HEK293 (cell line): Measurements from ENCODE around the gene WNK4.
A peak's percentile ranks its signal among the peaks of the same experiment; 100 is the strongest.

Source experiments
- KLF1 ChIP-seq: fragments of 450-650 bp; formaldehyde crosslinking; IDR thresholded peaks from 2 replicates; pipeline ENCODE4 v1.5.1; 2016; ENCODE audit warnings: missing biosample characterization, missing genetic modification characterization
- KLF17 ChIP-seq: fragments of 450-650 bp; formaldehyde crosslinking; IDR thresholded peaks from 2 replicates; pipeline ENCODE4 v1.5.1; 2016; ENCODE audit warnings: missing biosample characterization, missing genetic modification characterization
- KLF8 ChIP-seq: fragments of 450-650 bp; formaldehyde crosslinking; IDR thresholded peaks from 2 replicates; pipeline ENCODE4 v1.5.1; 2016; ENCODE audit warnings: missing biosample characterization, missing genetic modification characterization
- PRDM1 ChIP-seq: fragments of 450-650 bp; formaldehyde crosslinking; IDR thresholded peaks from 2 replicates; pipeline ENCODE4; 2016; ENCODE audit warnings: missing biosample characterization, missing genetic modification characterization
- PRDM10 ChIP-seq: fragments of 450-650 bp; formaldehyde crosslinking; IDR thresholded peaks from 2 replicates; pipeline ENCODE4 v1.5.1; 2016; ENCODE audit warnings: missing biosample characterization, missing genetic modification characterization
- SP7 ChIP-seq: fragments of 450-650 bp; formaldehyde crosslinking; IDR thresholded peaks from 2 replicates; pipeline ENCODE4 v1.5.1; 2016; ENCODE audit warnings: missing biosample characterization, missing genetic modification characterization
- TRIM28 ChIP-seq: IDR thresholded peaks from 2 replicates; pipeline ENCODE4 v1.6.1; 2011; ENCODE audit warnings: low read length, control low read depth, borderline replicate concordance
- WT1 ChIP-seq: fragments of 450-650 bp; formaldehyde crosslinking; IDR thresholded peaks from 2 replicates; pipeline ENCODE4 v1.5.1; 2016; ENCODE audit warnings: missing biosample characterization, missing genetic modification characterization
- YY1 ChIP-seq: fragments of 450-650 bp; formaldehyde crosslinking; IDR thresholded peaks from 2 replicates; pipeline ENCODE4 v1.5.1; 2018; ENCODE audit warnings: missing biosample characterization, missing genetic modification characterization
- ZBTB26 ChIP-seq: fragments of 450-650 bp; formaldehyde crosslinking; optimal IDR thresholded peaks from 2 replicates; pipeline ENCODE3; 2016; ENCODE audit warnings: missing biosample characterization, mild to moderate bottlenecking, missing genetic modification characterization
- ZBTB48 ChIP-seq: fragments of 450-650 bp; formaldehyde crosslinking; IDR thresholded peaks from 2 replicates; pipeline ENCODE4 v1.5.1; 2016; ENCODE audit warnings: missing biosample characterization, missing genetic modification characterization
- ZNF112 ChIP-seq: fragments of 450-650 bp; formaldehyde crosslinking; IDR thresholded peaks from 2 replicates; pipeline ENCODE4 v1.5.0; 2017; ENCODE audit warnings: missing biosample characterization, missing genetic modification characterization
- ZNF114 ChIP-seq: fragments of 450-650 bp; formaldehyde crosslinking; IDR thresholded peaks from 2 replicates; pipeline ENCODE4 v1.5.0; 2017; ENCODE audit warnings: missing biosample characterization, missing genetic modification characterization
- ZNF121 ChIP-seq: fragments of 450-650 bp; formaldehyde crosslinking; IDR thresholded peaks from 2 replicates; pipeline ENCODE4 v1.5.1; 2016; ENCODE audit warnings: missing biosample characterization, missing genetic modification characterization
- ZNF16 ChIP-seq: fragments of 450-650 bp; formaldehyde crosslinking; IDR thresholded peaks from 2 replicates; pipeline ENCODE4 v1.5.1; 2016; ENCODE audit warnings: low read depth, missing biosample characterization, missing genetic modification characterization
- ZNF175 ChIP-seq: fragments of 450-650 bp; formaldehyde crosslinking; IDR thresholded peaks from 2 replicates; pipeline ENCODE4 v1.5.1; 2016; ENCODE audit warnings: missing biosample characterization, missing genetic modification characterization
- ZNF184 ChIP-seq: fragments of 450-650 bp; IDR thresholded peaks from 2 replicates; pipeline ENCODE4 v1.5.1; 2018; ENCODE audit warnings: missing biosample characterization, mild to moderate bottlenecking, missing genetic modification characterization
- ZNF221 ChIP-seq: fragments of 450-650 bp; formaldehyde crosslinking; IDR thresholded peaks from 2 replicates; pipeline ENCODE4 v1.5.1; 2017; ENCODE audit warnings: missing biosample characterization, missing genetic modification characterization, borderline replicate concordance
- ZNF24 ChIP-seq: fragments of 450-650 bp; formaldehyde crosslinking; IDR thresholded peaks from 2 replicates; pipeline ENCODE4 v1.5.1; 2016; ENCODE audit warnings: missing biosample characterization, missing genetic modification characterization
- ZNF324 ChIP-seq: fragments of 450-650 bp; formaldehyde crosslinking; IDR thresholded peaks from 2 replicates; pipeline ENCODE4 v1.5.1; 2016; ENCODE audit warnings: missing biosample characterization, missing genetic modification characterization
- ZNF335 ChIP-seq: fragments of 450-650 bp; formaldehyde crosslinking; conservative IDR thresholded peaks from 2 replicates; pipeline ENCODE4 v1.5.1; 2016; ENCODE audit warnings: missing biosample characterization, missing genetic modification characterization
- ZNF341 ChIP-seq: fragments of 450-650 bp; formaldehyde crosslinking; IDR thresholded peaks from 2 replicates; pipeline ENCODE4; 2016; ENCODE audit warnings: low read depth, missing biosample characterization, missing genetic modification characterization
- ZNF366 ChIP-seq: fragments of 450-650 bp; formaldehyde crosslinking; conservative IDR thresholded peaks from 2 replicates; pipeline ENCODE4 v1.5.1; 2016; ENCODE audit warnings: missing biosample characterization, missing genetic modification characterization
- ZNF391 ChIP-seq: fragments of 450-650 bp; formaldehyde crosslinking; IDR thresholded peaks from 2 replicates; pipeline ENCODE4 v1.5.1; 2016; ENCODE audit warnings: low read depth, missing biosample characterization, missing genetic modification characterization, borderline replicate concordance
- ZNF394 ChIP-seq: fragments of 450-650 bp; formaldehyde crosslinking; IDR thresholded peaks from 2 replicates; pipeline ENCODE4 v1.5.1; 2016; ENCODE audit warnings: missing biosample characterization, missing genetic modification characterization, mild to moderate bottlenecking, moderate library complexity, borderline replicate concordance
- ZNF530 ChIP-seq: fragments of 450-650 bp; formaldehyde crosslinking; IDR thresholded peaks from 2 replicates; pipeline ENCODE4 v1.5.1; 2016; ENCODE audit warnings: low read depth, missing biosample characterization, missing genetic modification characterization
- ZNF585B ChIP-seq: fragments of 450-650 bp; formaldehyde crosslinking; IDR thresholded peaks from 2 replicates; pipeline ENCODE4 v1.5.1; 2016; ENCODE audit warnings: missing biosample characterization, missing genetic modification characterization
- ZNF623 ChIP-seq: fragments of 450-650 bp; formaldehyde crosslinking; IDR thresholded peaks from 2 replicates; pipeline ENCODE4 v1.5.1; 2016; ENCODE audit warnings: missing biosample characterization, missing genetic modification characterization
- ZNF777 ChIP-seq: fragments of 450-650 bp; formaldehyde crosslinking; IDR thresholded peaks from 2 replicates; pipeline ENCODE4 v1.5.1; 2017; ENCODE audit warnings: missing biosample characterization, missing genetic modification characterization, borderline replicate concordance
- ZSCAN18 ChIP-seq: fragments of 450-650 bp; formaldehyde crosslinking; IDR thresholded peaks from 2 replicates; pipeline ENCODE4 v1.5.1; 2016; ENCODE audit warnings: missing biosample characterization, missing genetic modification characterization
- ZSCAN30 ChIP-seq: fragments of 450-650 bp; IDR thresholded peaks from 2 replicates; pipeline ENCODE4 v1.5.1; 2018; ENCODE audit warnings: missing biosample characterization, mild to moderate bottlenecking, missing genetic modification characterization, moderate library complexity
- ZSCAN5A ChIP-seq: fragments of 450-650 bp; formaldehyde crosslinking; IDR thresholded peaks from 2 replicates; pipeline ENCODE4 v1.5.1; 2016; ENCODE audit warnings: missing biosample characterization, missing genetic modification characterization

WNK4 gene

GRCh38 chr17:42773290-42774035 lies 6.9 kb upstream of the WNK4 start, which contains the start of gene VPS25 (continued):
- TF ChIP-seq ZBTB26 (peak; percentile 26), PRDM10 (0 out of 2 replicates have a peak, but pooled peaks have one; percentile 33), ZNF114 (tag by site-specific recombination) (no peak), ZSCAN30 (peak; percentile 96), TRIM28 (peak; percentile 68; the same call in 1 of the 2 replicates), KLF8 (tag by site-specific recombination) (peak; percentile 77), ZNF16 (tag by site-specific recombination) (no peak), SP7 (tag by site-specific recombination) (peak; percentile 86), ZNF623 (tag by site-specific recombination) (0 out of 2 replicates have a peak, but pooled peaks have one; percentile 30), ZBTB48 (tag by site-specific recombination) (peak; percentile 69), YY1 (tag by site-specific recombination) (peak; percentile 84), ZNF184 (peak; percentile 74; the same call in 1 of the 2 replicates), ZNF366 (no peak), ZNF777 (tag by site-specific recombination) (0 out of 2 replicates have a peak, but pooled peaks have one; percentile 52), KLF1 (no peak), ZNF394 (tag by site-specific recombination) (peak; percentile 61; the same call in 1 of the 2 replicates), ZNF175 (no peak), ZSCAN5A (tag by site-specific recombination) (peak; percentile 76; the same call in 1 of the 2 replicates), ZNF324 (tag by site-specific recombination) (peak; percentile 67; the same call in 1 of the 2 replicates), ZNF341 (tag by site-specific recombination) (peak; percentile 68), ZNF112 (tag by site-specific recombination) (no peak), ZNF121 (no peak), ZNF530 (tag by site-specific recombination) (no peak), WT1 (tag by site-specific recombination) (no peak; the same call in 1 of the 2 replicates), ZNF221 (no peak), ZNF585B (no peak; the same call in 1 of the 2 replicates), KLF17 (tag by site-specific recombination) (peak; percentile 89), PRDM1 (no peak), ZNF335 (peak; percentile 67), ZSCAN18 (tag by site-specific recombination) (peak; percentile 57; the same call in 1 of the 2 replicates), ZNF391 (tag by site-specific recombination) (peak; percentile 92), ZNF24 (tag by site-specific recombination) (peak; percentile 76)
